ENCODE measurements around the gene RARA. TPM values are rescaled to one million over a fixed set of nuclear protein-coding genes. Genes with fewer than 3 reads are reported as not detected.

Gene RARA
- total and polyA plus RNA-seq, 2 of the 4 experiments (the other 2 are of a cell fraction): 9.0 to 12.7 TPM

DNA sequence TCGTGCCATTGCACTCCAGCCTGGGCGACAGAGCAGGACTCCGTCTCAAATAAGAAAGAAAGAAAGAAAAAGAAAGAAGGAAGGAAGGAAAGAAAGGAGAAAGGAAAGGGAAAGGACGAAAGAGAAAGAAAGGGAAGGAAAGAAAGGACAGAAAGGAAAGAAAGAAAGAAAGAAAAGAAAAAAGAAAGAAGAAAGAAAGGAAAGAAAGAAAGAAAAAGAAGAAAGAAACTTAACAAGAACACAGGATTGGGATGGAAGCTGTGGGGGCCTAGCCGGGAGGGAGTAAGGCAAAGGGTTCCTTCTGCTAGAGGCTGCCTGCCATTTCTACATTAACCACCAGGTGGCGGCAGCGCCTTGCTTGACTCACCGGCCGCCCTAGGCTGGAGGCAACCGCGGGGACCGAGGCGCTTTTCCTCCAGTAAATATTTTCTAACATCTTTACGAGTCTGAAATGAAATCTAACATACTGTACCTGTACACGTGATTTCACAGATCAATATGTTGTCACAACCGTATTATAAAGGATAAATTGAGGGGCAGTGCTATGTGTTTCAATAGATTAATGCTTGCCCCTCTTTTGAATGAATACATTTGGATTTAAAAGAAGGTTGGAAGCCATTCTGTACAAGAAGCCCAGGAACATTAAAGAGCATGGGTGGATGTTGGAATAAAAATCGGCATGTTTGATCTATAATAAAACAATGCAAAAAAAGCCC lies 49.5 kb downstream of the RARA start:
- Histone ChIP-seq H2BK15ac (ENCODE audit: low read depth, low read length) (no peak overlapping the region), H2AK5ac (ENCODE audit: low read depth, low read length) (no peak overlapping the region), H3K4ac (ENCODE audit: low read depth, low read length) (no peak overlapping the region), H3K27ac (ENCODE audit: insufficient read depth, low read length) (no peak overlapping the region), H4K91ac (ENCODE audit: insufficient read depth, low read depth, low read length) (no peak overlapping the region), H2BK5ac (ENCODE audit: low read depth, low read length, poor library complexity, severe bottlenecking) (no peak overlapping the region), H3K18ac (ENCODE audit: low read depth, low read length) (no peak overlapping the region), H3K36me3 (ENCODE audit: control insufficient read depth, insufficient read depth, low read length) (peaks cover 21% of the 10 kb centered on the region; the same call in 1 of the 2 replicates), H4K5ac (ENCODE audit: low read depth, low read length) (no peak overlapping the region), H3K4me3 (ENCODE audit: insufficient read depth, low read depth, low read length) (no peak overlapping the region), H4K20me1 (ENCODE audit: insufficient read depth, low read length) (peaks cover 11% of the 10 kb centered on the region; the same call in 1 of the 2 replicates), H3K56ac (ENCODE audit: extremely low read depth, insufficient read depth, low read length) (no peak overlapping the region), H2BK20ac (ENCODE audit: low read depth, low read length) (no peak overlapping the region), H2AFZ (replicated peaks; ENCODE audit: low read length, poor library complexity) (no peak overlapping the region), H2AK9ac (replicated peaks; ENCODE audit: low read depth, low read length, poor library complexity) (no peak overlapping the region), H3K14ac (replicated peaks; ENCODE audit: low read depth, low read length) (no peak overlapping the region), H3K27me3 (ENCODE audit: control insufficient read depth, insufficient read depth, low read length) (no peaks in the 10 kb centered on the region), H3K79me1 (ENCODE audit: low read depth in 1 of 2, low read length in 2 of 2) (peaks cover 0 to 14% of the 10 kb centered on the region in 2 experiments; a peak in 2 of 4 replicates), H3K23ac (ENCODE audit: low read depth, low read length) (no peak overlapping the region), H3K4me1 (ENCODE audit: control insufficient read depth, insufficient read depth, low read length) (no peaks in the 10 kb centered on the region; the same call in 1 of the 2 replicates), H3K4me2 (ENCODE audit: low read depth, low read length) (peak overlapping the region; percentile 92; the same call in 1 of the 2 replicates), H3K9me1 (ENCODE audit: insufficient read depth, low read length) (no peaks in the 10 kb centered on the region), H2BK120ac (ENCODE audit: low read depth, low read length) (no peak overlapping the region), H3K9me3 (ENCODE audit: control insufficient read depth, insufficient read depth, low read length) (no peaks in the 10 kb centered on the region), H4K8ac (ENCODE audit: low read depth in 2 of 2, low read length in 2 of 2) (0 out of 4 replicates have a peak overlapping the region, but pooled peaks of 1 of the 2 experiments have one; percentile 26), H3K9ac (ENCODE audit: low read depth, low read length) (peak overlapping the region; percentile 35; the same call in 1 of the 2 replicates)
- peak; percentile 80 for DNase-seq
- 88% methylated on average over 1 of the region's 17 CpGs; no CpG with 5 or more reads in 1 of the 2 experiments for WGBS, 2 experiments (ENCODE audit: extremely low coverage in 2 of 2, insufficient read length in 1 of 2)
- in situ Hi-C loops (cut with MboI; ENCODE audit: low sequenced_read_pairs): loop anchor here (10.0 to 25.0 kb wide), 3 partner anchors 144 to 1304 kb away; partner anchors contain the start of genes KRT27, KRT28 and WIPF2
- no TSS peak for BruUV-seq (replicated peaks)
- POLR2A ChIA-PET (ENCODE audit: unreplicated experiment): interaction anchor here (0.5 kb wide), 1 partner anchor 174 kb away, joined by 5 read pairs; no protein-coding TSS in a partner anchor
- intact Hi-C loops (cut with micrococcal nuclease): loop anchor here (1.0 to 5.0 kb wide), 6 partner anchors 57 to 1308 kb away; no protein-coding TSS in a partner anchor
- peak; percentile 76 for ATAC-seq (ENCODE audit: low read depth)
- CTCF ChIA-PET: interaction anchor here (0.7 to 1.3 kb wide), 7 partner anchors 54 to 176 kb away, joined by 3 to 6 read pairs (median 3); no protein-coding TSS in a partner anchor
- dilution Hi-C loops (cut with HindIII; ENCODE audit: low sequenced_read_pairs, unreplicated experiment): no loop called here
- TF ChIP-seq CEBPB (IDR thresholded peaks at IDR 0.05; ENCODE audit: low read depth, low read length): no peak
- TF ChIP-seq POLR2A (IDR thresholded peaks at IDR 0.05; ENCODE audit: low read depth, low read length): no peak
- no peak for TF ChIP-seq FOS (IDR thresholded peaks at IDR 0.05; ENCODE audit: low read depth, low read length)
- TF ChIP-seq BHLHE40 (IDR thresholded peaks at IDR 0.05; ENCODE audit: low read depth, low read length): no peak
- TF ChIP-seq RCOR1 (IDR thresholded peaks at IDR 0.05; ENCODE audit: insufficient replicate concordance, low read length): no peak
- TF ChIP-seq, protein P1, sequence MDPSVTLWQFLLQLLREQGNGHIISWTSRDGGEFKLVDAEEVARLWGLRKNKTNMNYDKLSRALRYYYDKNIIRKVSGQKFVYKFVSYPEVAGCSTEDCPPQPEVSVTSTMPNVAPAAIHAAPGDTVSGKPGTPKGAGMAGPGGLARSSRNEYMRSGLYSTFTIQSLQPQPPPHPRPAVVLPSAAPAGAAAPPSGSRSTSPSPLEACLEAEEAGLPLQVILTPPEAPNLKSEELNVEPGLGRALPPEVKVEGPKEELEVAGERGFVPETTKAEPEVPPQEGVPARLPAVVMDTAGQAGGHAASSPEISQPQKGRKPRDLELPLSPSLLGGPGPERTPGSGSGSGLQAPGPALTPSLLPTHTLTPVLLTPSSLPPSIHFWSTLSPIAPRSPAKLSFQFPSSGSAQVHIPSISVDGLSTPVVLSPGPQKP (IDR thresholded peaks at IDR 0.05; ENCODE audit: borderline replicate concordance, low read depth, low read length): no peak
- peak; percentile 93 for TF ChIP-seq SMC3 (IDR thresholded peaks at IDR 0.05; ENCODE audit: low read depth, low read length)
- no peak for TF ChIP-seq RFX5 (IDR thresholded peaks at IDR 0.05; ENCODE audit: low read depth, low read length)
- no peak for TF ChIP-seq MAFK (IDR thresholded peaks at IDR 0.05; ENCODE audit: low read depth, low read length)
- TF ChIP-seq CHD1 (IDR thresholded peaks at IDR 0.05; ENCODE audit: low read depth, low read length): no peak
- peak; percentile 91 for TF ChIP-seq MAZ (IDR thresholded peaks at IDR 0.05; ENCODE audit: borderline replicate concordance, low read depth, low read length)
- TF ChIP-seq RAD21 (IDR thresholded peaks at IDR 0.05; ENCODE audit: low read length): peak; percentile 94
- TF ChIP-seq, protein P2, sequence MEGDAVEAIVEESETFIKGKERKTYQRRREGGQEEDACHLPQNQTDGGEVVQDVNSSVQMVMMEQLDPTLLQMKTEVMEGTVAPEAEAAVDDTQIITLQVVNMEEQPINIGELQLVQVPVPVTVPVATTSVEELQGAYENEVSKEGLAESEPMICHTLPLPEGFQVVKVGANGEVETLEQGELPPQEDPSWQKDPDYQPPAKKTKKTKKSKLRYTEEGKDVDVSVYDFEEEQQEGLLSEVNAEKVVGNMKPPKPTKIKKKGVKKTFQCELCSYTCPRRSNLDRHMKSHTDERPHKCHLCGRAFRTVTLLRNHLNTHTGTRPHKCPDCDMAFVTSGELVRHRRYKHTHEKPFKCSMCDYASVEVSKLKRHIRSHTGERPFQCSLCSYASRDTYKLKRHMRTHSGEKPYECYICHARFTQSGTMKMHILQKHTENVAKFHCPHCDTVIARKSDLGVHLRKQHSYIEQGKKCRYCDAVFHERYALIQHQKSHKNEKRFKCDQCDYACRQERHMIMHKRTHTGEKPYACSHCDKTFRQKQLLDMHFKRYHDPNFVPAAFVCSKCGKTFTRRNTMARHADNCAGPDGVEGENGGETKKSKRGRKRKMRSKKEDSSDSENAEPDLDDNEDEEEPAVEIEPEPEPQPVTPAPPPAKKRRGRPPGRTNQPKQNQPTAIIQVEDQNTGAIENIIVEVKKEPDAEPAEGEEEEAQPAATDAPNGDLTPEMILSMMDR (conservative IDR thresholded peaks at IDR 0.05; ENCODE audit: low read depth, low read length): peak; percentile 98
- TF ChIP-seq, protein P3, sequence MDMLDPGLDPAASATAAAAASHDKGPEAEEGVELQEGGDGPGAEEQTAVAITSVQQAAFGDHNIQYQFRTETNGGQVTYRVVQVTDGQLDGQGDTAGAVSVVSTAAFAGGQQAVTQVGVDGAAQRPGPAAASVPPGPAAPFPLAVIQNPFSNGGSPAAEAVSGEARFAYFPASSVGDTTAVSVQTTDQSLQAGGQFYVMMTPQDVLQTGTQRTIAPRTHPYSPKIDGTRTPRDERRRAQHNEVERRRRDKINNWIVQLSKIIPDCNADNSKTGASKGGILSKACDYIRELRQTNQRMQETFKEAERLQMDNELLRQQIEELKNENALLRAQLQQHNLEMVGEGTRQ (IDR thresholded peaks at IDR 0.05; ENCODE audit: low read depth, low read length): no peak; the same call in 1 of the 2 replicates

Data from IMR-90 (cell line).